Right forelimb (tissue), 1 donor: Measurements from ENCODE around the gene SCGN.

Experiments
- DNase-seq: peaks from one replicate; pipeline ENCODE4 v3.0.0-alpha.2; 2018

The SCGN gene

DNA sequence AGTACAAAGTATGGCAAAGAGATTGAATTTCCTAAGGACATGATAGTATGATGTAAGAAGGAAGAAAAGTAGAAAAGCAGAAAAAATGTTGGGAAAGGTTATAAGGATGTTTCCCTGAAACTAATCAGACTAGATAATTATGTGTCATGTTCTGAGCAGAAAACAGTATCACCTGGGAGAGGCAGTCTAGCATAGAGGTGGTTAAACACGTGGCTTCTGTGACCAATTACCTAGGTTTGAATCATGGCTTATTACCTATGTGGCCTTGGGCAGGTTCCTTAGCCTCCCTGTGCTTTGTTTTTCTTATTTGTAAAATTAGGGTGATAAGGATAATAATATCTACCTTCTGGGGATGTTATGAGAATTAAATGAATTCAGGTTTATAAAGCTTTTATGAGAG lies 38.0 kb downstream of the SCGN start:
- DNase-seq: no peak

DNA sequence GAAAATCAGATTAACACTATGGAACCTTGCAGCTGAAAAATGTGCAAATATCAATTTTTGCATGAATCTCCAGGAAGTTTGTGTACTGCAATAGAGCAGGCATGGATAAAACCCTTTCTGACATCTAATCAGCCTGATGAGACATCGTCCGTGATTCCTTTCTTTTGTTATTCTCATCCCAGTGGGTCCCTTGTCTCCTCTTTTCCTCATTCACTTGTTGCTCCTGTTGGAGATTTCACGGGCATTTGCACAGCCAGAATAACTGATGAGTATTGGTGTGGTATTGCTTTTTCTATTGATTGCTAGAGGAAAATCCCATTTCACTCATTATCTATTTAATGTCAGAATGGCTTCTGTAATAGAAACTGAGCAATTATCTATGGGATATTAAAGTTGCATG lies 39.9 kb downstream of the SCGN start:
- no peak for DNase-seq

- no peak for DNase-seq
These were observed 40.5 kb downstream of the SCGN start for GRCh38 chr6:25692472-25692871.

DNA sequence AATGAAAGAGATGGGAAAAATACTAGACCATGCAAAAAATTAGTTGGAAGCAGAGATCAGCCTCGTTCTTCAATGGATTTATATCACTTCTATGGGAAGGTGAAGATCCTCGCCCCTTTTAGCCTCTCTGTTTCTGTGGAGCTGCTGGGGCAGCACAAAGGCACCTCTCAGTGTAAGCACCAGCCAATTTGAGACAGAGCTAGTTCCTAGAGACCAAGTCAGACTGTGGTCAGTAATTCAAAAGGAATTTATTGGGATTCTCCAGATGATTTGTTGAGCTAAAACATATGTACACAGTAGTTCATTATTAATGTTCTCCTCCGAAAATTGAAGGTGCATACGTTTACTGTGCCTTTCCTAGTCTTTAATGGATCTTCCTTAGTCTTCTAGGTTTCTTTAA lies 42.4 kb downstream of the SCGN start:
- DNase-seq: no peak

- no peak for DNase-seq
These were observed 43.7 kb downstream of the SCGN start for GRCh38 chr6:25695671-25696070.

DNA sequence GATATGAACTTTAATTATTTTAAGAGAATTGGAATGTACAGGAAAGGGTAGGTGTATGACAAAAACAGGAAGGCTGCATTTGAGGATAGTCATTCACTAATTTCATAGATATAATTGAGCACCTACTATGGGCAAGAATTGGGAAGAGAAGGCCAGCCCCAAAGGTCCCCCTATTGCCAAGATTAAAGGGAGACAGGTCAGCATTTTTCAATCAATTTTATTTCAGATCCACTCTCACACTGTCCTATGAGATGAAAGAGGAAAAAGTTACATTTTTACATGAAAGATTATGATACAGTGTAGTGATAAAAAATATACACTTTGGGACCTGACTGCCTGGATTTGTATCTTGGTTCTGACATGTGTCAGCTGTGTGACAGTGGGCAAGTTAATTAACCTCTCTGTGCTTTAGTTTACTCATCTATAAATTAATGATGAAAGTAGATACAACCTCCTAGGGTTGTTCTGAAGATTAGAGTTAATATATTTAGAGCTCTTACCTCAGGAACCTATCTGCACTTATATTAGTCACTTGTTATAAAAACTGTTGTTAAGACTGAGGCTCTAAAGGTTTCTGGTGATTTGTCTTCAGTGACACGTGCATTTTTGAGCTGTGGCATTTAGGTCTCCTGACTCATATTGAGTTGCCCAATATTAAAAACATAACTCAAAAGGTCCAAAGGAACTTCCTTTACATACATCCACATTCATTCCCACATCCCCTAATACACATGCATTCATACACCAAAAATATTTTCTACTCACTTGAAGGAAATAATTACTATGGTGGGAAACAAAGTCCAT lies 45.7 kb downstream of the SCGN start:
- DNase-seq: no peak

GRCh38 chr6:25698631-25699030 lies 46.6 kb downstream of the SCGN start:
- DNase-seq: no peak

GRCh38 chr6:25699649-25700048 lies 47.6 kb downstream of the SCGN start:
- no peak for DNase-seq

DNA sequence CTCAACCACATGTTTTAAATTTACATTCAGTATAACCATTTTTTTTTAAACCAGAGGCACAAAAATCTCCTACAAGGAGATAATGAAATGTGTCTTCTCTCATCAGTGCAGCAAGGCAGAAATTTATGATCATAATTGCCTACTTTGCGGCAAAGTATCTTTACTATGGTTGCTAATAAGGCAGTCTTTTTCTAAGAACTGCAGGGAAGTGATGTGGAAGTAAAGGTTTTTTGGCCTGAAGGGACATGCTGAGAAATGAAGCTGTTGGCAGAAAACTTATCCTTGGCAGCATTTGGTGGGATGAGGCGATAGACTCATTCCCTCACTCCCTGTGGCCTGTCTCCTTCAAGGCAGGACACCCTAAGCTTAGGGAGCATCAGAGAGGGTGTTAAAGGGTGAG lies 48.7 kb downstream of the SCGN start:
- no peak for DNase-seq

DNA sequence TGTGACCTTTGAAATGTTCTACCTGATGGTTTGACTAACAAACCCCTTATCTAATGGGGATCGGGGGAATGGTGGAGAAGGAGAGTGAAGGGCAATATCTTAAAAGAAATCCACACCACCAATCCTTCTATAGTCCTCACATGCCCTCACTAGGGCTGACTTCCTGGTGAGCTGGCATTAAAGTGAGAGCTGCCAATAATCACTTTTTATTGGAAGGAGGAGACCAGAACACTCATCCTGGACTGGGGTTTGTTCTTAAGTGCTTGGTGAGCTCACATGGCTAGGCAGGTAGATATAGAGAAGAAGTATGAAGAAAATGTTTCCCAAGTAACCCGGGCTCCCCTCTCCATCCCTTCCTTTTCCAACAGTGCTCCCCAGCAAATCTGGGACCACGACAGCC lies 49.8 kb downstream of the SCGN start:
- DNase-seq: no peak

DNA sequence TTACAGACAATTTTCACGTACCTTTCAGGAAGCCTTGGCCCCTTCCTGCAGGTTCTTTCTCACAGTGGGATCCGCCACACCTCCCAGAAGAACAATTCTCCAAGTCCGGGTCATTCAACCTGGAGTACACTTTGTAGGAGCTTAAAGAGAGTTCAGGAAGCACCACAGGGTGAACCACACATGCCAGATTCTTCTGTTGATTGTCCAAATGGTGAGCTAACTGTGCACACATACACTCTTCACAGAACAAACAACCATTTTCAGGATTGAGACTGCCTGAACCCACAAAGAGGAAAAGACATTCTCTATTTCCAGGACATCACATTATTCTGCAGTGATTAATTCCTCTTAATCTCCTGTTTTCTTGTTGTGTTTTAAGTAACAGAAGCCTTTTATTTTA lies 51.0 kb downstream of the SCGN start:
- DNase-seq: no peak

DNA sequence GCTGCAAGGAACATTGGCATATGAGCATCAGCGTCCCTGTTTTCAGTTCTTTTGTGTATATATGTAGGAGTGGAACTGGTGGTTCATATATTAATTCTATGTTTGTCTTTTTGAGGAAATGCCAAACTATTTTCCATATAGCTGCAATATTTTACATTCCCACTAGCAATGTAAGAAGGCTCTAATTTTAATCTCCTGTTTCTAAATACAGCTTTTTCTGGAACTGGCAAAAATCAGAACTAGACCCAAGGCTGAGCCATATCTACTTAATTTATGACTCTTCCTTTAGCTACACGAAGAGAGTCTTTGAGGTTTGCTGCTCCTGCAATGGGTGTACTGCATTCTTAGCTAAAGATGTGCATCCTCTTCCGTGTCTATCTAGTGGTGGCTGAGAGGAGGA lies 52.0 kb downstream of the SCGN start:
- no peak for DNase-seq

DNA sequence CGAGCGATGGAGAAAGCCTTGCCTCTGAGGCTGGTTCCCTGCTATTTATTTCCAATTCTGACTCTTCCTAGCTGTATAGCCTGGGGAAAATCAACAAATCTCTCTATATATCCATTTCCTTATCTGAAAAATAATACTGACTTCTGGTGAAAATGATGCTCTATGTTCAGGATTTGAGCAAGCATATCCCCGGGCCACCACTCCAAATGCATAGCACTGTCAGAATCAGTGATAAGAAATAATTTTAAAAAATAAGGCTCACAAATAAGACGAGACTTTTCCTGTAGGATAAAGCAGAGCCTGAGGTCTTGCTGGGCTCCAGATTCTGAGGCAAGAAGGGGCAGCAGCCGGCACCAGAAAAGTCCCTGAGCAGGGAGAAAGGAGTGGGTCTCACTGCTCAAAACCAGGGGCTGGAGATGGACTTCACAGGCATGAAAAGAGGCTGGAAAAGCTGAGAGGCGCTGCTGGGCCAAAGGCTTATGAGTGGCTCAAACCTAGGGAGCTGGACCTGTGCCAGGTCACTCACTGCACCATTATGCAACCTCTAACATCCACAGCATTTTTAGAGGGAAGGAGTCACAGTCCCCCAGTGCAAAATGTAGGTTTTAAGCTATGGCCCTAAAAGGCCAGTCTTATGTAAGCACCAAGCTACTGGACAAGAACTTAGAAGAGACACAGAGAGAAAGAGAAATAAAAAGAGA lies 54.4 kb downstream of the SCGN start:
- no peak for DNase-seq

GRCh38 chr6:25709761-25710160 lies 57.7 kb downstream of the SCGN start:
- DNase-seq: no peak

DNA sequence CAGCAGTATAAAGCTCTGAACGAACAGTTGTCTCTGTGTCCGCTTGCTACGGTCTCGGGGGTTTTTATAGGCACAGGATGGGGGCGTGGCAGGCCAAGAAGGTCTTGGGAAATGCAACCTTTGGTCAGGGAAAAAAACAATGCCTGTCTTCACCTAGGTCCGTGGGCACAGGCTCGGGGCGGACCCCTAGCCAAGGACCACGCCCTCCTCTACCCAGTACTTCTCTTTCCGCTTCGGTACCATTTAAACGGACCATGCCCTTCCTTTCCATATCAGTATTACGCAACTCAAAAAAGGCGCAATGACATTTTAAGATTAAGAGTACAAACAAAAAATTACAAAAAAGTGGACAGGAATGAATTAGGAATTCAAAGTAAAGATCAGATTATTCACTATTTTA lies 58.3 kb downstream of the SCGN start:
- no peak for DNase-seq

GRCh38 chr6:25713824-25714223 lies 61.8 kb downstream of the SCGN start:
- DNase-seq: no peak

GRCh38 chr6:25714765-25715164 lies 62.8 kb downstream of the SCGN start:
- no peak for DNase-seq

DNA sequence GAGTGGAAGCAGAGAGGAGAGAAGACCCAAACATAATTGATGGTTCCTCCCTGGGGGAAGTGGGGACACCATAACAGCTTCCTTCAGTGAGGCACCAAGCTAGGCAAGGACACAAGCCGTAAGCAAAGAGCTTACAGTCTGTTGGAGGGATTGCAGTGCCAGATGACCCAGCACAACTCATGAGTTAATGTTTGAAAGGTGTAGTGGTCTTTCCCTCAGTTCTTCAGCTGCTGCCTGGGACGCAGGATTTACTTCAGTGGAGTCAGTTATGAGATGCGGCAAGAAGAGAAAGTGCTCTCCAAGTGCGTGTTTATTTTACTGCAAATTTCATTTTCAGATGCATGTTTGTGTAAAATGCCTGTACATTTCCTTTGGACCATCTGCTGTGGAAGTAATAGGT lies 63.8 kb downstream of the SCGN start:
- DNase-seq: no peak

DNA sequence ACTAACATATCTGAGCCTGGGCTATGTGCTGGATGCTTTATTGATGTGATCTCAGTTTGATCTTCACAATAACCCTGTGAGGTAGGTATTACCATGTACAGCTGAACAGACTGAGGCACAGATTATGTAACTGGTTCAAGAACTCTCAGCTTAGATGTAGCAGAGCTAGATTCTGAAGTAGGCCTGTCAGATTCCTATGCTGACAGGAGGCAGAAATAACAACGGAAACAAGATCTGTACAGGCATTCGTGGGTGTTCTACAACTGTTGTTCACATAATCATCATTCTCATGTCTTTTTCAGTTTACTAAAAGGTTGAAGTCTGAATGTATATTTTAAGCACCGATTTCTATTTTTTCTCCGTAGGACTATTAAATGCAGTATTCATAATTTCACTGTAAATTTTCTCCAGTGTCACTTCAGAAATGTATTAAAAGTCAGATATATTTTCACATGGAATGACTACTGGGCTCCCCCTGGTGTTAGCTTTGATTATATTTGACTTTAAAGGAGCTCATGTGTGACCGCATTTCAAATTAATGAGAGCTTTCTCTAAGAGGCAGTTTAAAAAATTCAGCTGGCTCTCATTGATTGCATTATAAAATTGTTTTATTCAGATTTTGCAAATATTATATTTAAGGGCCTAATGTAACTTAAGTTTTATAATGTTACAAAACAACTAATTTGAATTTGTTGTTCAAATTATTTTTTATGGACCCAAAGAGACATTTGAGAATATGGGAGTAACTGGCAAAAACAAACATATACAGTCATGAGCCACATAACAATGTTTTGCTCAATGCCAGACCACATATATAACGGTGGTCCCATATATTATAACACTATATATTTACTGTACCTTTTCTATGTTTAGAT lies 66.1 kb downstream of the SCGN start:
- no peak for DNase-seq

DNA sequence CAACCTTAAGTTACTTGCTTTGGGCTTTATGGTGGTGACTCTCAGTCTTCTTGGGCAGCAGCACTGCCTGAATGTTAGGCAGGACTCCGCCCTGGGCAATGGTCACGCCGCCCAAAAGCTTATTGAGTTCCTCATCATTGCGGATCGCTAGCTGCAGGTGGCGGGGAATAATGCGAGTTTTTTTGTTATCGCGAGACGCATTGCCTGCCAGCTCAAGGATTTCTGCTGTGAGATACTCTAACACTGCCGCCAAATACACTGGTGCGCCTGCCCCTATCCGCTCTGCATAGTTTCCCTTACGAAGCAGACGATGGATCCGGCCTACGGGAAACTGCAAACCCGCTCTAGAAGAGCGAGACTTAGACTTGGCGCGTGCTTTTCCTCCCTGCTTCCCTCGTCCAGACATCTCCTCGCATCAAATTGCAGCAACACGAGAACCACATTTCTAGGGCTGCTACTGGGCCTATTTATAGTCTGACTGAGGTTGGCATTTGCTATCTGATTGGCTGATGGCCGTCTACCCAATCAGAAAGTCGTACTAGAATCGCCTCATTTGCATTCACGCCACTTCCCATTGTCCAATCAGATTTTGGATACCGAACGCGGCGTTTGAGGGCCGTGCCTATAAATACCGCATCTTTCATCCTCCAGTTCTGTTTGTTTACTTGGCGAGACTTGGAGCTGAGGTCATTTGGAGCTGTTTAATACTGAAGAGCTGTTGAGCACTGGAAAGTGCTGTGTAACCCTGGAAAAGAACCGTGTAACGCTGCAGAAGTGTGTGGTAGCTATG lies 74.3 kb downstream of the SCGN start:
- no peak for DNase-seq

DNA sequence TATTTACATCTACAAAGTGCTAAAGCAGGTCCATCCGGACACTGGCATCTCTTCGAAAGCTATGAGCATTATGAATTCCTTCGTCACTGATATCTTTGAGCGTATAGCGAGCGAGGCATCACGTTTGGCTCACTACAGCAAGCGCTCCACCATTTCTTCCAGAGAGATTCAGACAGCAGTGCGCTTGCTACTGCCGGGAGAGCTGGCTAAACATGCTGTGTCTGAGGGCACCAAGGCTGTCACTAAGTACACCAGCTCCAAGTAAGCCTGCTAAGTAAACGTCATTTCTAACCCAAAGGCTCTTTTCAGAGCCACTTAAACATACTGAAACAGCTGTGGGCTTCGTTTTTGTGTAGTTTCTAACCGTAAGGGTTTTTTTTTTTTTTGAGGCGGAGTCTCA lies 75.0 kb downstream of the SCGN start:
- DNase-seq: no peak

- DNase-seq: no peak
These were observed 78.9 kb downstream of the SCGN start for GRCh38 chr6:25730907-25731306.

GRCh38 chr6:25731721-25732120 lies 79.7 kb downstream of the SCGN start:
- DNase-seq: no peak
